ENCODE data around the gene TSPOAP1. TPM values are rescaled to one million over a fixed set of nuclear protein-coding genes. Genes with fewer than 3 reads are reported as not detected.

TSPOAP1 gene
- total RNA-seq, 1 donor from 2014 or later, result 0.05 TPM

GRCh38 chr17:58324409-58325288 lies 3.9 kb downstream of the TSPOAP1 start:
- DNase-seq (ENCODE audit: extremely low spot score, unreplicated experiment), result no peak

DNA sequence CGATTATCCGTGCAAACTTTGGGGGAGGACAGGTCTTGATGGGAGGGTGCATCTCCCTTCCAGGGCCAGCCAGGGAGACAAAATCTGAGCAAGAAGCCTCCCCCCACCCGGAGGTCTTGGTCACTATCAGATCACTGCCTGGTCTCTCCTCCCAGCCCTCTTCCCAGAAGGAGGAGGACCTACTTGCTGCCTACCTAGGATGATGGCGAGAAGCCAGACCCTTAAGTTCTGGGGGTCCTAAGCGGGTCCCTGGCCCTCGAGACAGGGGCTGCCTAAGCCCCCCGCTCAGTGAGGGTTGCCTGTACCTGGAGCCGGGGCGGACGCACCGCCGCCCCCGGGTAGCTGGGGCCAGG lies 4.6 kb downstream of the TSPOAP1 start:
- no peak for DNase-seq (ENCODE audit: extremely low spot score, unreplicated experiment)
- no peaks in the 10 kb centered on the region for H3K9me3 Mint-ChIP-seq (ENCODE audit: unreplicated experiment)
- peaks cover 10% of the 10 kb centered on the region for H3K27me3 Mint-ChIP-seq (ENCODE audit: unreplicated experiment)
- TF ChIP-seq CTCF (IDR thresholded peaks at IDR 0.05), result no peak
- no peaks in the 10 kb centered on the region for H3K4me1 Mint-ChIP-seq (ENCODE audit: unreplicated experiment)
- no peaks in the 10 kb centered on the region for H3K36me3 Mint-ChIP-seq (ENCODE audit: unreplicated experiment)
- no peak overlapping the region for H3K4me3 Mint-ChIP-seq (ENCODE audit: unreplicated experiment)
- no peak overlapping the region for H3K27ac Mint-ChIP-seq (ENCODE audit: unreplicated experiment)

More at GRCh38 chr17:58324409-58325288, 3.9 kb downstream of the TSPOAP1 start:
- no peaks in the 10 kb centered on the region for H3K36me3 Mint-ChIP-seq (ENCODE audit: unreplicated experiment)
- no peak for TF ChIP-seq CTCF (IDR thresholded peaks at IDR 0.05)
- H3K27me3 Mint-ChIP-seq (ENCODE audit: unreplicated experiment), result peaks cover 10% of the 10 kb centered on the region
- no peaks in the 10 kb centered on the region for H3K9me3 Mint-ChIP-seq (ENCODE audit: unreplicated experiment)
- no peaks in the 10 kb centered on the region for H3K4me1 Mint-ChIP-seq (ENCODE audit: unreplicated experiment)
- H3K4me3 Mint-ChIP-seq (ENCODE audit: unreplicated experiment), result no peak overlapping the region
- no peak overlapping the region for H3K27ac Mint-ChIP-seq (ENCODE audit: unreplicated experiment)

DNA sequence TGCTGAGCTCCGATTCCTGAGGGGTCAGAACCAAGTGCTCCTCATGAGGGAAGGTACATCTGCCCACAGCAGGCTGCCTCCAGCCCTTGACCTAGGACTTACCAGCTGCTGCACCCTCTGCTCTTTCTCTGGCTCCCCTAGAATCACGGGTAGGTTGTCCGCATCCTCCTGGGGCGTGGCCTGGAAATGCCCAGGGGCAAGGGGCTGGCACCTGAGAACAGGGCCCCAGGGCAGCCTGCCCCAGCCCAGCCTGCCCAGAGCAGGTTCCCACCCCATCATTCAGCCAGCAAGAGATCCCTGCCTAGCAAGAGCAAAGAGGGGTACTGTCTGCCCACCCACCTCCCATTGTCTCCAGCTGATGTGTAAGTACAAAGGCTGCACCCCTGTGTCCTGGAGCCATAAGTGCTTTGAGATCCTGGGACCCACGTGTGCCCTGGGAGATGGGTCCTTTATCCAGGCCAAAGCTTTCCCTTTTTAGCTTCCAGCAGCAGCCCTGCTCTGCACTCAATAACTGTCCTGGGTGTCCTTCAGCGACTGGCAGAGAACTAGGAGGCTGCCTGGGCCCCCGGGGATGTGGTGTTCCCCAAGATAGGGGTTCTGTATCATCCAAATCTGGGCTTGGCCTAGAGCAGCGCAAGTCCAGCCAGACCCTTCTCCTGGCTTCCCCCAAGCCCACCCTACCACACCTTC lies 5.1 kb downstream of the TSPOAP1 start:
- no peaks in the 10 kb centered on the region for H3K36me3 Mint-ChIP-seq (ENCODE audit: unreplicated experiment)
- no peaks in the 10 kb centered on the region for H3K4me1 Mint-ChIP-seq (ENCODE audit: unreplicated experiment)
- H3K27ac Mint-ChIP-seq (ENCODE audit: unreplicated experiment), result no peak overlapping the region
- DNase-seq (ENCODE audit: extremely low spot score, unreplicated experiment), result no peak
- no peaks in the 10 kb centered on the region for H3K9me3 Mint-ChIP-seq (ENCODE audit: unreplicated experiment)
- H3K4me3 Mint-ChIP-seq (ENCODE audit: unreplicated experiment), result no peak overlapping the region
- no peak for TF ChIP-seq CTCF (IDR thresholded peaks at IDR 0.05)
- H3K27me3 Mint-ChIP-seq (ENCODE audit: unreplicated experiment), result peaks cover 7% of the 10 kb centered on the region

- Mint-ChIP-seq H3K4me1 (ENCODE audit: unreplicated experiment) (no peaks in the 10 kb centered on the region), H3K9me3 (ENCODE audit: unreplicated experiment) (no peaks in the 10 kb centered on the region), H3K27ac (ENCODE audit: unreplicated experiment) (no peak overlapping the region), H3K4me3 (ENCODE audit: unreplicated experiment) (no peak overlapping the region), H3K27me3 (ENCODE audit: unreplicated experiment) (peaks cover 3% of the 10 kb centered on the region), H3K36me3 (ENCODE audit: unreplicated experiment) (no peaks in the 10 kb centered on the region)
- TF ChIP-seq CTCF (IDR thresholded peaks at IDR 0.05), result no peak
- no peak for DNase-seq (ENCODE audit: extremely low spot score, unreplicated experiment)
Measured at GRCh38 chr17:58322581-58323185, 5.9 kb downstream of the TSPOAP1 start.
